ENCODE data around the gene KCNB1.

DNA sequence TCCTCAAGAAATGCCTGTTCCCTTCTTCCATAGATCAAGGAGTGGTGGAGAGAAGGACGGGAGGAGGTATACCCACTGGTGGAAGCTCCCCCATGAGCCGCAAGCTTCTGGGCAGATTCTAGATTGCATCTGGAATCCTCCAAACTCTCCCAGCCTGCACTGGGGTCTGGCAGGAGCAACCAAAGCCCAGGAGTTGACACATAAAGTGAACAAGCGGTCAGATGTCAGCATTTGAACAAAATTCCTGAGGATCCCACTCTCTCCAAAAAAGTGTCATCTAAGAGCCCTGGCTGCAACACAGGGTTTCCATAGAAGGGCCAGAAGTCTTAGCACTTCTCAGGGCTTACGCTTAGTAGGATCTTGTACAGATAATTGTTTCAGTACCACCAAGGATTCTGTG is 88.2 kb downstream of the KCNB1 start:
- TF ChIP-seq, protein P1, sequence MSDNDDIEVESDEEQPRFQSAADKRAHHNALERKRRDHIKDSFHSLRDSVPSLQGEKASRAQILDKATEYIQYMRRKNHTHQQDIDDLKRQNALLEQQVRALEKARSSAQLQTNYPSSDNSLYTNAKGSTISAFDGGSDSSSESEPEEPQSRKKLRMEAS (IDR thresholded peaks at IDR 0.05; ENCODE audit: low read depth, low read length) = no peak
- TF ChIP-seq, protein P2, sequence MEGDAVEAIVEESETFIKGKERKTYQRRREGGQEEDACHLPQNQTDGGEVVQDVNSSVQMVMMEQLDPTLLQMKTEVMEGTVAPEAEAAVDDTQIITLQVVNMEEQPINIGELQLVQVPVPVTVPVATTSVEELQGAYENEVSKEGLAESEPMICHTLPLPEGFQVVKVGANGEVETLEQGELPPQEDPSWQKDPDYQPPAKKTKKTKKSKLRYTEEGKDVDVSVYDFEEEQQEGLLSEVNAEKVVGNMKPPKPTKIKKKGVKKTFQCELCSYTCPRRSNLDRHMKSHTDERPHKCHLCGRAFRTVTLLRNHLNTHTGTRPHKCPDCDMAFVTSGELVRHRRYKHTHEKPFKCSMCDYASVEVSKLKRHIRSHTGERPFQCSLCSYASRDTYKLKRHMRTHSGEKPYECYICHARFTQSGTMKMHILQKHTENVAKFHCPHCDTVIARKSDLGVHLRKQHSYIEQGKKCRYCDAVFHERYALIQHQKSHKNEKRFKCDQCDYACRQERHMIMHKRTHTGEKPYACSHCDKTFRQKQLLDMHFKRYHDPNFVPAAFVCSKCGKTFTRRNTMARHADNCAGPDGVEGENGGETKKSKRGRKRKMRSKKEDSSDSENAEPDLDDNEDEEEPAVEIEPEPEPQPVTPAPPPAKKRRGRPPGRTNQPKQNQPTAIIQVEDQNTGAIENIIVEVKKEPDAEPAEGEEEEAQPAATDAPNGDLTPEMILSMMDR (IDR thresholded peaks at IDR 0.05; ENCODE audit: low read depth, low read length) = no peak
- no peak for TF ChIP-seq MYC (IDR thresholded peaks at IDR 0.05; ENCODE audit: low read depth, low read length)

Data from NB4 (cell line).